Kidney tubule cell (primary cell): Measurements from ENCODE around the gene DHRSX.
"Not testable (repeated sequence)": the region's sequence is repeated elsewhere in the genome, so short reads cannot be mapped to it uniquely, and the experiment has no call there.

Experiments used
- DNase-seq: peaks from one replicate; pipeline ENCODE4 v3.0.0-alpha.2; 2018; ENCODE audit warnings: low spot score

DHRSX gene

DNA sequence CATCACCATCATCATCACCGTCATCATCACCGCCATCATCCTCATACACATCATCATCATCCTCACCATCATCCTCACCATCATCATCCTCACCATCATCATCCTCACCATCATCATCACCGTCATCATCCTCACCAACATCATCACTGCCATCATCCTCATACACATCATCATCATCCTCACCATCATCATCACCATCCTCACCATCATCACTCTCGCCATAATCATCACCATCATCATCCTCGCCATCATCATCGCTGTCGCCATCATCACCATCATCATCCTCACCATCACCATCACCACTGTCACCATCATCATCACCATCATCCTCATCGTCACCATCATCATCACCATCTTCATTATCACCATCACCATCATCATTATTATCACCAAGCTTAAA, 19.8 kb upstream of the DHRSX start:
- no peak for DNase-seq

- DNase-seq = not testable (repeated sequence)
Measured at GRCh38 chrX:2519638-2520037, 18.9 kb upstream of the DHRSX start.

GRCh38 chrX:2517055-2517454, 16.3 kb upstream of the DHRSX start:
- no peak for DNase-seq

GRCh38 chrX:2516623-2517022, 15.8 kb upstream of the DHRSX start:
- peak; percentile 37 for DNase-seq

DNA sequence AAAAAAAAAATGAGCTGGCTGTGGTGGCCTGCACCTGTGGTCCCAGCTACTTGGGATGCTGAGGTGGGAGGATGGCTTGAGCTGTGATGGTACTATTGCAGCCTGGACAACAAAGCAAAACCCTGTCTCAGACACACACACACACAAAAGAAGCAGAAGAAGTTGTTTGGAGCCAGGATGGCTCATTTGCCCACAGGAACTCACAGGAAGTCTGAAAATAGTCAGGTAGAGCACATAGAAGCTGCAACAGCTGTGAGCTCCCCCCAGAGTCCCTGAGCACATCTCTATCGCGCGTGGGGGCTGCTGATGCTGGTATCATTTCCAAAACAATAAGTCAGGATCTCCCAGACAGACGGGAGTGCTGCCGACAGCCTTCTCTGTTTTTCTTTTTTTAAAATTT, 13.4 kb upstream of the DHRSX start:
- DNase-seq = no peak

DNA sequence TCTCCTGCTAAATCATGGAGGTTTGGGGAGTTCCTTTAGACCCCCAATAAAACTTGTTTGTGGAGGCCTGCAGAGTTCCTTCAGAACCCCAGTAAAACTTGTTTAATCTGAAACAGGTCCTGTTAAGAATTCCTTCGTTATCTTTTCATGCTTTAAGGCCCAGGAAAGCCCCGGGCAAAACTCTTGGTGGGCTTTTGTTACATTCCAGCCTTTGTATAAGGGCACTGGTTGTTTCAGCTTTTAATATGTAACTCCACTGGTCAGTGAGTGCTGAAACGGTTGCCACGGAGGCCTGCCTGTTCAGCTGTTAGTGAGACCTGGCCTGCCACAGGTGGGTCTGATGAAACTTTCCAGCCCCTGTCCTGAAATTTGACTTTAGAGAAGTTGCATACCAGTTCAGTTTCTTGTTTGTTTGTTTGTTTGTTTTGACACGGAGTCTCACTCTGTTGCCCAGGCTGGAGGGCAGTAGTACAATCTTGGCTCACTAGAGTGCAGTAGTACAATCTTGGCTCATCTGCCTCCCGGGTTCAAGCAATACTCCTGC, 12.4 kb upstream of the DHRSX start:
- DNase-seq = no peak

GRCh38 chrX:2512501-2512900, 11.7 kb upstream of the DHRSX start:
- no peak for DNase-seq

DNA sequence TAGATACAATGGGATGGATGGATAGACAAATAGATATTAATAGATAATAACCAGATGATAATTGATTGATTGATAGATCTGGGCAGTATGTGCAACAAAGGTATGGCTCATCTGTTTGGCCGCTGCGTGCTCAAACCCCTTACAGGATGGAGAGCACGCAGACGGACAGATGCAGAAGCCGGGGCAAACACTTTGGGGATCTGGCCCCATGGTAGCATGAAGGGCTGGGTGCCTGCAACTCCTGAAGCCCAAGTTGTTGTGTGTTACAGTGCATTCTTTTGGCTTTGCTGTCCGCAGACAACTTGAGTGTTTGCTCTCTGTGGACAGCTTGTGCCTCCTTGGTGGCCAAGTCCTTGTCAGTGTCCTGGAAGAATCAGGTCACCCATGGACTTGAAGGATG, 10.6 kb upstream of the DHRSX start:
- DNase-seq = no peak

- DNase-seq = no peak
Measured at GRCh38 chrX:2508648-2509335, 8.0 kb upstream of the DHRSX start.

GRCh38 chrX:2507904-2508627, 7.3 kb upstream of the DHRSX start:
- DNase-seq = no peak

DNA sequence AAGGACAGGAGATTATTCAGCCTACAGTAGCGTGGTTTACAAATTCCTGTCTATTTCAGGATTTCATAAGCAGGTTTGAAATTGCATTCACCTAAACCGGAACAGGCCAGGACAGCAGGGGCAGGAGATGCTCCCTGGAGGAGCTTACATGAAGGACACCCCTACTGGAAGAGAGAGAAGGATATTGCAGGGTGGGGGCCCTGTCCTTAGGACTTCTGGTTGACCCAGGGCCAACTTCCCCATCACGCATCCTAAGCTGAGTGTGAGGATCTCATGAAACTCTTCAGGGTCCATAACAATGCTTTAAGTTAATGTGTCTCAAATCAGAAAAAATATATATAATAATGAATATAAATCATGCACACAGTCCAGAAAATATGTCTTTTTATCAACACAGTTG, 6.4 kb upstream of the DHRSX start:
- no peak for DNase-seq

DNA sequence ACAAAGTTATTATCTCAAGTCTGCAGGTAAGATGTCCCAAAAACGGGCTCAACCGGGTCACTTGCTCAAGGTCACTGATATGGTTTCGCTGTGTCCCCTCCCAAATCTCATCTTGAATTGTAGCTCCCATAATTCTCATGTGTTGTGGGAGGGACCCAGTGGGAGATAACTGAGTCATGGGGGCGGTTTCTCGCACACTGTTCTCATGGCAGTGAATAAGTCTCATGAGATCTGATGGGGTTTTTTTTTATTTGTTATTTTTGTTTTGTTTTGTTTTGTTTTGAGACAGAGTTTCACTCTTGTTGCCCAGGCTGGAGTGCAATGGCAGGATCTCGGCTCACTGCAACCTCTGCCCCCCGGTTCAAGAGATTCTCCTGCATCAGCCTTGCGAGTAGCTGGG, 4.6 kb upstream of the DHRSX start:
- not testable (repeated sequence) for DNase-seq

DNA sequence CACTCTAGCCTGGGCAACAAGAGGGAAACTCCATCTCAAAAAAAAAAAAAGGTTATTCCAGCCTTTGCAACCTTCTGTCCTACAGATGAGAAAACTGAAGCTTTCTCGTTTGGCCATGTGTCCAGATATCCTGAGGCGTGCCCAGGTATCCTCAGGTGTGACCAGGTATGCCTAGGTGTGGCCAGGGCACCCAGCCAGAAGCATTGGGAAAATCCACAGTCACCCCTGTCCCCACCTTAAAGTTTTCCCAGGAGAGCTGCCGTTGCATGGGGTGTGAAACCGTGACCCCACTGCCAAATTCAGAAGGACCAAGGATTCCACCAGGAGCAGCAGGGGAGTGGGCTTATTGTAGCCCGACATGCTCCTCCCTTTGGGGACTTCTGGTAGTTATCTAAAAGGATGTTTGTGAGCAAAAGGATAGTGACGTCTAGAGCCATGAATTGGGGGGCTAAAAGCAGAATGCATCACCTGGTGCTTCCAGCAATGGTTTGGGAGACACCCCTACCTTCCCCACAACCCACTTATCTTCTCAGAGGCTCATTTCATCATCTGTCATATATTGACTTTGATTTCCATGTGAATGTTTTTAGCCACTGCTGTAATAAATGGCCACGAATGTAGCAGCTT, 4.0 kb upstream of the DHRSX start:
- no peak for DNase-seq

GRCh38 chrX:2503591-2504500, 3.1 kb upstream of the DHRSX start:
- DNase-seq = no peak

DNA sequence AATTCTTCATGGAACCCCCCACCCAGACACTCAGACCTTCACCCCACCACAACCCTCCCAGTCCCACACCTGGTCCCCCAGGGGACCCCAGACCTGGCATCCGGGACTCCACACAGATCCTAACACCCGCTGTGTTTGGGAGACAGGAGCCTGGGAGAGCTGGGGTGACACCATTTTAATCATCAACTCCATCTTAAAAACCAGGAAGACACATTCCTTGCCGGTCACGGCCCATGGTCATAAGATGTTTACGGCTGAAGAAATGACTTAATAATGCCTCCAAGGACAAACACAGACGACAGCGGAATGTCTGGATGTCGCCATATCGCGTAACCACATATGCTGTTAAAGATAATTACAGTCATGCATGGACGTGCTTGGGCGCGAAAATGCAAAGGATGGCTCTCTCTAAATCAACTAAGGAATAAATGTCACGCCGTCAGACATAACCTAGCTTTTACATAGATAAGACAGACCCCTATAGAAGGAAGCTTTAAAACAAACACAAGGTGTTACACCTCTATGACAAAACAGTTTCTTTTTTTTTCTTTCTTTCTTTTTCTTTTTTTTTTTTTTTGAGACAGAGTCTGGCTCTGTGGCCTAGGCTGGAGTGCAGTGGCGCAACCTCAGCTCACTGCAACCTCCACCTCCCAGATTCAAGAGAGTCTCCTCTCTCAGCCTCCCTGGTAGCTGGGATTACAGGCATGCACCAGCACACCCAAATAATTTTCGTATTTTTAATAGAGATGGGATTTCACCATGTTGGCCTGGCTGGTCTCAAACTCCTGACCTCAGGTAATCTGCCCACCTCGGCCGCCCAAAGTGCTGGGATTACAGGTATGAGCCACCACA, 2.1 kb upstream of the DHRSX start:
- peak; percentile 74 for DNase-seq

DNA sequence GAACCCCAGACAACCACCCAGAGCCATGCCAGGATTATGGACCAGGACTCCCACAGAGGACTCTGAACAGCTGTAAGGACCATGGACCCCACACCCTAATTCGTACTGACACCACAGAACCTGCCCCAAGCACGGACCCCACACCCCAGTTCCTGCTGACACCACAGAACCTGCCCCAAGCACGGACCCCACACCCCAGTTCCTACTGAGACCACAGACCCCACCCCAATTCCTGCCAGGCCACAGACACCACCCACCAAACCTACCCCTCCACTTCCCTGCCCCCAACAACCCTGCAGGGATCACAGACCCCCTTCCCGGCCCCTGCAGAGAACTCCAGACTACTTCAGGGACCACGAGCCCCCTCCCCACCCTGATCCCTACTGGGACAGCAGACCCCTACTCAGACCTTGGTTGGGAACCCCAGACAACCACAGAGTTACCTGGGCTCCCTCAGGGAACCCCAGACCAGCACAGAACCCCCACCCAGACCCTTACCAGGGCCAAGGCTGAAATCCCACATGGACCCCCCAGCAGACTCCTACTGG, 1.4 kb upstream of the DHRSX start:
- no peak for DNase-seq

- DNase-seq = no peak
Measured at GRCh38 chrX:2501559-2502102, 855 bp upstream of the DHRSX start.

- DNase-seq = peak; percentile 65
Measured at GRCh38 chrX:2500091-2500802, 529 bp downstream of the DHRSX start.

- no peak for DNase-seq
Measured at GRCh38 chrX:2499507-2499906, 1.3 kb downstream of the DHRSX start.

DNA sequence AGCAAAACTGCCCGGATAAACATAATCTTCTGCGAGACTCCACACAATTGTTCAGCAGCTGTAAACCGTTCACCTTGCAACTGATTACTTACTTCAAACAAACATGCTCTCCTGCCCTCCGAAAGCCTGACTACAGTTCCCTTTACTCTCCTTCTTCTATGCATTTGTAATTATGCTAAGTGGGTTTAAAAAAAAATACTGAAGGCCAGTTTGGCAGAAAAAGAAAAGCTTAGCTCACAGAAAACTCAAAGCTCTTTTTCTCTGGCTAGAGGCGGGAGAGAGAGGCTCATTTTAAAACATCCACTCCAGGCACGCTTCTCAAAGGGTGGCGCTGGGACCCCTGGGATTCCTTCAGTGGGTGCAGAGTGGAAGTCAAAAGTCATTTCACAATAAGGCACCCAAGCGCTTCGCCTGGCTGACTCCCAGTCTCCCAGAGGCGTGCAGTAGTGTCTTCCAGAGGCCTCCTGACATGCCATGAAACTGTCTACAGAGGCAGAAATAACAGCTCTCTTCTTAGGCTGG, 1.9 kb downstream of the DHRSX start:
- peak; percentile 54 for DNase-seq
